K562 (cell line): ENCODE data around the gene FTSJ1. TPM values are rescaled to one million over a fixed set of nuclear protein-coding genes. Genes with fewer than 3 reads are reported as not detected.
"Not testable (repeated sequence)": the region's sequence is repeated elsewhere in the genome, so short reads cannot be mapped to it uniquely, and the experiment has no call there.

Source experiments
- ATAC-seq: fragments of 200-7000 bp; cut with Tn5 transposase; 3 replicates; pipeline ENCODE4 v1.9.1; 2020; ENCODE audit warnings: moderate library complexity
- BruUV-seq: library from RNA; stranded (reverse); fragments of 400-500 nt; replicated peaks from 2 replicates; lab custom pipeline; 2021; lab: Mats Ljungman, UMichigan
- CTCF ChIA-PET: fragments of 300-600 bp; formaldehyde crosslinking; extraction: SDS; loops from one replicate; lab custom pipeline; 2021; ENCODE audit warnings: low intra/inter-chr PET ratio; lab: Yijun Ruan, JAX
- POLR2A ChIA-PET: fragments of 300-600, 350-650 bp; sonication (Branson Sonifier 250); formaldehyde crosslinking; extraction: SDS; loops from one replicate; lab custom pipeline; 2021; ENCODE audit warnings: antibody characterized with exemption, inconsistent platforms; lab: Yijun Ruan, JAX
- DNase-seq, 4 experiments: peaks; one replicate each; pipeline versions ENCODE4 v3.0.0 to v3.0.0-alpha.2; 2011 to 2018; ENCODE audit warnings: low spot score in 3 of 4, mixed read lengths in 3 of 4; ENCODE audit errors: extremely low read depth in 1 of 4
- FAIRE-seq: peaks from 2 replicates; lab custom pipeline; 2011; peaks lifted over from hg19 to GRCh38; lab: Jason Lieb, UNC
- H2AFZ ChIP-seq: 2 replicates; pipeline ENCODE4 v1.6.0; 2011; ENCODE audit warnings: low read depth, low read length, control low read depth, inconsistent platforms
- H3K27ac ChIP-seq: fragments of 200-600 bp; 3 replicates; pipeline ENCODE4 v1.8.0; 2011; ENCODE audit warnings: low read depth, mild to moderate bottlenecking, control low read depth, inconsistent platforms, low read length, moderate library complexity, mixed read lengths; ENCODE audit errors: extremely low read depth
- H3K27me3 ChIP-seq, 2 experiments: fragments of 300-600 bp in 1 of 2; 2 replicates in 1 of 2; 3 replicates in 1 of 2; pipeline versions ENCODE4 v1.6.0 to v1.8.0; 2011; ENCODE audit warnings: inconsistent platforms in 2 of 2, low read length in 2 of 2, mild to moderate bottlenecking in 1 of 2, mixed read lengths in 1 of 2, moderate library complexity in 1 of 2; ENCODE audit not compliant: control insufficient read depth in 2 of 2, insufficient read depth in 2 of 2
- H3K36me3 ChIP-seq: fragments of 300-600 bp; 3 replicates; pipeline ENCODE4 v1.8.0; 2011; ENCODE audit warnings: mild to moderate bottlenecking, low read length, inconsistent platforms; ENCODE audit not compliant: control insufficient read depth, insufficient read depth
- H3K4me1 ChIP-seq, 2 experiments: fragments of 200-600 bp in 1 of 2; replicated peaks in 1 of 2; 2 replicates in 1 of 2; 3 replicates in 1 of 2; pipeline versions ENCODE4 v1.5.1 to v1.8.0; 2011; ENCODE audit warnings: inconsistent platforms in 2 of 2, low read length in 2 of 2, mild to moderate bottlenecking in 1 of 2, mixed read lengths in 1 of 2, moderate library complexity in 1 of 2; ENCODE audit not compliant: control insufficient read depth in 2 of 2, insufficient read depth in 2 of 2
- H3K4me2 ChIP-seq: 2 replicates; pipeline ENCODE4 v1.6.1; 2011; ENCODE audit warnings: low read length, control low read depth, inconsistent platforms, mixed read lengths; ENCODE audit not compliant: insufficient read depth
- H3K4me3 ChIP-seq: fragments of 200-600 bp; sonication (generic), shearing (Covaris generic); 2 replicates; pipeline ENCODE4 v1.5.1; 2016; ENCODE audit warnings: control low read depth, inconsistent platforms
- H3K79me2 ChIP-seq: fragments of 200-600 bp; 3 replicates; pipeline ENCODE4 v1.8.0; 2011; ENCODE audit warnings: low read length, inconsistent platforms; ENCODE audit not compliant: control insufficient read depth, insufficient read depth
- H3K9ac ChIP-seq, 2 experiments: 2 replicates each; pipeline versions ENCODE4 v1.6.0 to v1.6.1; 2011; ENCODE audit warnings: low read depth in 2 of 2, low read length in 2 of 2, control low read depth in 1 of 2, inconsistent platforms in 1 of 2, mild to moderate bottlenecking in 1 of 2, mixed read lengths in 1 of 2; ENCODE audit not compliant: insufficient read depth in 1 of 2
- H3K9me1 ChIP-seq: one replicate; pipeline ENCODE4 v1.6.0; 2011; ENCODE audit warnings: inconsistent platforms, mild to moderate bottlenecking, low read length, moderate library complexity; ENCODE audit not compliant: control insufficient read depth, insufficient read depth
- H3K9me3 ChIP-seq: replicated peaks from 2 replicates; pipeline ENCODE4 v1.5.1; 2011; ENCODE audit warnings: low read depth, low read length, inconsistent platforms; ENCODE audit not compliant: control insufficient read depth, insufficient read depth
- H4K20me1 ChIP-seq: replicated peaks from 2 replicates; pipeline ENCODE4 v1.6.1; 2011; ENCODE audit warnings: low read length, inconsistent platforms, mixed read lengths; ENCODE audit not compliant: control insufficient read depth, insufficient read depth
- FOXA3 ChIP-seq, 2 experiments: fragments of 450-650 bp in 1 of 2; sonication (generic) in 1 of 2; formaldehyde crosslinking; IDR thresholded peaks in 1 of 2; conservative IDR thresholded peaks in 1 of 2; 2 replicates each; pipeline versions ENCODE4 v1.4.0 to v1.8.0; 2020 to 2022; ENCODE audit warnings: mild to moderate bottlenecking in 2 of 2, missing genetic modification reagents in 1 of 2
- FOXP1 ChIP-seq: sonication (generic); formaldehyde crosslinking; IDR thresholded peaks from 2 replicates; pipeline ENCODE4 v1.8.0; 2022; ENCODE audit warnings: mild to moderate bottlenecking, missing genetic modification reagents
- RBFOX2 ChIP-seq: fragments of 200-400 bp; formaldehyde crosslinking; IDR thresholded peaks from 2 replicates; pipeline ENCODE4 v1.6.1; 2017; ENCODE audit warnings: low read depth, mild to moderate bottlenecking, low read length, moderate library complexity
- RNF2 ChIP-seq: sonication (generic); IDR thresholded peaks from 2 replicates; pipeline ENCODE4 v1.6.1; 2016
- TAF9B ChIP-seq: fragments of 450-650 bp; IDR thresholded peaks from 2 replicates; pipeline ENCODE4 v1.6.1; 2018; ENCODE audit warnings: mild to moderate bottlenecking; ENCODE audit not compliant: partially characterized antibody
- YY1 ChIP-seq, 3 experiments: IDR thresholded peaks; 2 replicates each; pipeline ENCODE4 v1.6.1; 2011; ENCODE audit warnings: low read length in 2 of 3, mild to moderate bottlenecking in 2 of 3, moderate library complexity in 2 of 3, borderline replicate concordance in 1 of 3, control low read depth in 1 of 3, low read depth in 1 of 3; ENCODE audit not compliant: insufficient read depth in 3 of 3, insufficient replicate concordance in 2 of 3, control insufficient read depth in 1 of 3, insufficient read length in 1 of 3; ENCODE audit errors: extremely low read depth in 1 of 3
- WGBS: fragments of 100-300 bp; shearing (Covaris generic); methylation state at CpG from one replicate; pipeline ENCODE4 v1.1.6; 2016; ENCODE audit warnings: low coverage, mixed read lengths; ENCODE audit not compliant: insufficient coverage; ENCODE audit errors: missing lambda C conversion rate; 5-methylcytosine and 5-hydroxymethylcytosine counted together
- in situ Hi-C: fragments of 300-500 bp; cut with MboI; formaldehyde crosslinking; loops from 4 replicates; pipeline ENCODE4 v1.15.0; 2018; ENCODE audit warnings: inconsistent platforms, mixed read lengths
- intact Hi-C: fragments of 100-400 bp; cut with micrococcal nuclease; formaldehyde crosslinking; loops from 2 replicates; pipeline ENCODE4 v1.14.2; 2022
- polyA plus RNA-seq, 8 experiments: library from polyadenylated mRNA; depleted of rRNA in 4 of 8; stranded (reverse) in 5 of 8; unstranded in 3 of 8; fragments of >200 nt; fragmentation: Nextera tagmentation in 2 of 8; fragmentation: Illumina TruSeq in 1 of 8; extraction: Ambion mirVana in 2 of 8; extraction: Trizol in 1 of 8; gene quantifications; 2 replicates each; pipeline versions ENCODE4 v1.2.1 to v1.2.3, GENCODE V29; 2011 to 2014; ENCODE audit warnings: inconsistent platforms in 1 of 8, missing spikeins in 1 of 8
- total RNA-seq, 7 experiments: library from RNA; depleted of rRNA in 6 of 7; stranded (reverse); fragments of >200 nt in 6 of 7; fragmentation: Illumina TruSeq in 2 of 7; extraction: Trizol in 2 of 7; gene quantifications; 2 replicates each; pipeline versions ENCODE4 v1.2.1 to v1.2.3, GENCODE V29; 2011 to 2021; ENCODE audit warnings: low replicate concordance in 1 of 7
- TF ChIP-seq, protein P1 (sequence below): sonication (generic); formaldehyde crosslinking; IDR thresholded peaks from 2 replicates; pipeline ENCODE4 v1.9.0; 2022; ENCODE audit warnings: mild to moderate bottlenecking, missing genetic modification reagents

Gene FTSJ1
- total and polyA plus RNA-seq, 9 of the 15 experiments (the other 6 are each of a cell fraction or from before 2014, with no cell fraction given): 12.2 to 95.6 (median 71.6) TPM

DNA sequence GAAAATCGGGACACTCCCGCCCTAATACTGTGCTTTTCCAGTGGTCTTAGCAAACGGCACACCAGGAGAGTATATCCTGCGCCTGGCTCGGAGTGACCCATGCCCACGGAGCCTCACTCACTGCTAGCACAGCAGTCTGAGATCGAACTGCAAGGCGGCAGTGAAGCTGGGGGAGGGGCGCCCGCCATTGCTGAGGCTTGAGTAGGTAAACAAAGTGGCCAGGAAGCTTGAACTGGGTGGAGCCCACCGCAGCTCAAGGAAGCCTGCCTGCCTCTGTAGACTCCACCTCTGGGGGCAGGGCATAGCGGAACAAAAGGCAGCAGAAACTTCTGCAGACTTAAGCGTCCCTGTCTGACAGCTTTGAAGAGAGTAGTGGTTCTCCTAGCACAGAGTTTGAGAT lies 42.3 kb upstream of the FTSJ1 start:
- DNase-seq, FAIRE-seq, intact Hi-C loops, H3K4me3 ChIP-seq, H3K4me1 ChIP-seq, H3K27me3 ChIP-seq, BruUV-seq, H3K79me2 ChIP-seq, H3K9me1 ChIP-seq, H3K36me3 ChIP-seq, H3K9me3 ChIP-seq, H4K20me1 ChIP-seq, CTCF ChIA-PET, in situ Hi-C loops, H3K27ac ChIP-seq, POLR2A ChIA-PET: not testable (repeated sequence)
- 0 out of 4 replicates have a peak overlapping the region, but pooled peaks of 1 of the 2 experiments have one; percentile 41 for H3K9ac ChIP-seq
- TF ChIP-seq RNF2 (peak; percentile 43; the same call in 1 of the 2 replicates), YY1 (IDR thresholded peaks at IDR 0.05; ENCODE audit: borderline replicate concordance in 1 of 3, control insufficient read depth in 1 of 3, extremely low read depth in 1 of 3, insufficient read depth in 3 of 3, insufficient read length in 1 of 3, insufficient replicate concordance in 2 of 3, low read depth in 1 of 3, low read length in 2 of 3) (peak in 1 of 3 experiments; percentile 26), FOXP1 (CRISPR knock-in tag) (0 out of 2 replicates have a peak, but pooled peaks have one; percentile 17), RBFOX2 (peak; percentile 33; the same call in 1 of the 2 replicates), FOXA3 (CRISPR knock-in tag; conservative IDR thresholded peaks at IDR 0.05 in 1 of 2, IDR thresholded peaks at IDR 0.05 in 1 of 2) (peak in 1 of 2 experiments; percentile 86; a peak in 3 of 4 replicates), TAF9B (peak; percentile 37)
- TF ChIP-seq, protein P1, sequence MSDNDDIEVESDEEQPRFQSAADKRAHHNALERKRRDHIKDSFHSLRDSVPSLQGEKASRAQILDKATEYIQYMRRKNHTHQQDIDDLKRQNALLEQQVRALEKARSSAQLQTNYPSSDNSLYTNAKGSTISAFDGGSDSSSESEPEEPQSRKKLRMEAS (CRISPR knock-in tag): peak; percentile 68; the same call in 1 of the 2 replicates
- peak overlapping the region; percentile 92 for H2AFZ ChIP-seq
- H3K4me2 ChIP-seq: peak overlapping the region; percentile 55
- peak; percentile 42; the same call in 1 of the 3 replicates for ATAC-seq
- 16% methylated on average over 9 of the region's 13 CpGs for WGBS

GRCh38 chrX:48447201-48447600 lies 28.8 kb upstream of the FTSJ1 start:
- in situ Hi-C loops, H2AFZ ChIP-seq, DNase-seq, H3K79me2 ChIP-seq, H4K20me1 ChIP-seq, H3K27ac ChIP-seq, BruUV-seq, H3K36me3 ChIP-seq, intact Hi-C loops, H3K27me3 ChIP-seq, H3K9me3 ChIP-seq, H3K9me1 ChIP-seq, FAIRE-seq, H3K4me3 ChIP-seq, H3K4me2 ChIP-seq, CTCF ChIA-PET, ATAC-seq, H3K4me1 ChIP-seq, POLR2A ChIA-PET, H3K9ac ChIP-seq: not testable (repeated sequence)
- WGBS: 37% methylated on average over 6 of the region's 6 CpGs
